WI38 (cell line): ENCODE data around the gene CYTIP.
A peak's percentile ranks its signal among the peaks of the same experiment; 100 is the strongest.

Experiments
- H3K4me3 ChIP-seq: 2 replicates; pipeline ENCODE4 v1.5.1; 2011; ENCODE audit warnings: low read depth, mild to moderate bottlenecking, control low read depth, low read length
- CTCF ChIP-seq: IDR thresholded peaks from 2 replicates; pipeline ENCODE4 v1.5.1; 2012; ENCODE audit warnings: low read depth, mild to moderate bottlenecking, control low read depth, low read length

CYTIP gene

GRCh38 chr2:157443795-157444640, at the start of gene CYTIP:
CYTIP (minus strand) TSS chr2:157444089; CDS start chr2:157444020, 69 bp downstream.
- no peak within 1 kb of the TSS for H3K4me3 ChIP-seq
- TF ChIP-seq CTCF: no peak

- H3K4me3 ChIP-seq: no peak overlapping the region
- TF ChIP-seq CTCF: peak; percentile 64
Measured at GRCh38 chr2:157492189-157492773, 48.4 kb upstream of the CYTIP start.

- TF ChIP-seq CTCF: no peak
- no peak overlapping the region for H3K4me3 ChIP-seq
Measured at GRCh38 chr2:157489983-157490382, 46.1 kb upstream of the CYTIP start.

- H3K4me3 ChIP-seq: no peak overlapping the region
- no peak for TF ChIP-seq CTCF
Measured at GRCh38 chr2:157488877-157489276, 45.0 kb upstream of the CYTIP start.

GRCh38 chr2:157487747-157488146, 43.9 kb upstream of the CYTIP start:
- no peak for TF ChIP-seq CTCF
- no peak overlapping the region for H3K4me3 ChIP-seq

GRCh38 chr2:157487271-157487610, 43.4 kb upstream of the CYTIP start:
- H3K4me3 ChIP-seq: no peak overlapping the region
- TF ChIP-seq CTCF: no peak

- TF ChIP-seq CTCF: no peak
- H3K4me3 ChIP-seq: no peak overlapping the region
Measured at GRCh38 chr2:157486596-157487270, 42.8 kb upstream of the CYTIP start.
